AG10803 (cell line): ENCODE data around the gene FURIN.
"Not testable (repeated sequence)": the region's sequence is repeated elsewhere in the genome, so short reads cannot be mapped to it uniquely, and the experiment has no call there.

Experiments used
- DNase-seq: peaks from one replicate; pipeline ENCODE4 v3.0.0; 2010; ENCODE audit warnings: low read depth
- H3K4me3 ChIP-seq: 2 replicates; pipeline ENCODE4 v1.5.1; 2011; ENCODE audit warnings: mild to moderate bottlenecking, low read length, control low read depth
- CTCF ChIP-seq: conservative IDR thresholded peaks from 2 replicates; pipeline ENCODE4 v1.5.1; 2011; ENCODE audit warnings: mild to moderate bottlenecking, low read length, control low read depth, inconsistent platforms

FURIN gene

DNA sequence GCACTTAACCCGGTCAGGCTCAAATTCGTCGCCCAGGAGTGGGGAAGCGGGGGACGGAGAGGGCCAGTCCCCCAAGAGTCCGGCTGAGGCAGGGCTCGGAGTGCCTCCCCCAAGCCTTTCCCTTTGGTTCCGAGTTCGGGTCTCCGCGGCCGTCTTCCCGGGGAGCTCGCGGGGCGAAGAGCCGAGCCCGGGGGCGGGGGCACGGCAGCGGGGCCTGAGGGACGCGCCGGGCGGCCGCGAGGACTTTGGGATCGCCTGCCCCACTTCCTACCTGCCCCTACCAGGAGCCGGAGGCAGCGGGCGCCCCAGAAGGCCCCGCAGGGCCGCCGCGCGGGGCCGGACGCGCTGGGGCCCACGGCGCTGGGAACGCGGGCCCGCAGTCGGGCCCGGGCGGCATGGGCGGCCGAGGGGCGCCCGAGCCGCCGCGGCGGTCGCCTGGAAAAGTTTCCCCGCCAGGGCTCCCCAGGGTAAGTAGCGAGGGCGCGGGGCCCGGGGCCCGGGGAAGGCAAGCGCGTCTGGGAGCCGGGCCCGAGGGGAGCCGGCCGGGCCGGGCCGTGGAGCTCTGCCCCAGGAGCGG, 2.8 kb downstream of the FURIN start:
- H3K4me3 ChIP-seq, result peak overlapping the region; percentile 78
- TF ChIP-seq CTCF, result no peak
- peak; percentile 35 for DNase-seq

DNA sequence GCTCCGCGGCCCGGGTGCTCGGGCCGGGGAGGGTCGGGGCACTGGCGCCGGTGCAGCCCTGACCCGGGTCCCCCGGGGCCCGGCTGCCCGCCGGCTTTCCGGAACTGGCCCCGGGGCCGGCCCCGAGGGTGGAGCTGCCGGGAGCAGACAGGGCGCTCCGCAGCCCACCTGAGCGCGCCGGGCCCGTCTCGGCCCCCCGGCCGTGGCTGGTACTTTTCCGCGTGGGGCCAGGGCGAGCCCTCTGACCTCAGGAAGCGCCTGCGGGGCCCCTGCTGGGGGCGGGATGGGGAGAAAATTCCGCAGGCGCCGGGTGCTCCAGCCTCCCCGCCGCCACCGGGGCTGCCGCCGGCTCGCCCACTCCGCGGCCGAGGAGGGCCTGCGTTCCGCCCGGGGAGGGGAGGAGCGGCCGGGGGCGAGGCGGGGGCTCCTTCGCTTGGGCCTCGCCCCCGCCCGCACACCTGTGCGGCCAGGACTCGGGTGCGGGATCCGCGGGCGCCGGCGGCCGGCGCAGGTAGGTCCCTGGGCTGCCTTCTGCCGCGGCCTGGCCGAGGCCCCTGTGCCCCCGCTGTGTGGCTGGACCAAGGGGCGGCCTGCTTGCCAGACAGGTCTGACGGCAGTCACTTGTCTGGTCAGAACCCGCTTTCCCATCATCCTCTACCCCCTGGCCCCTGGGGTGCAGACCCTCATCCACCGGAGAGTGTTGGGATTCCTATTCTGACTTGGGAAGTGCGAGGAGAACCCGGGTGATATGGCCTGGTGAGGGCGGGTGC, 3.5 kb downstream of the FURIN start:
- TF ChIP-seq CTCF, result no peak
- no peak for DNase-seq
- peak overlapping the region; percentile 78 for H3K4me3 ChIP-seq

DNA sequence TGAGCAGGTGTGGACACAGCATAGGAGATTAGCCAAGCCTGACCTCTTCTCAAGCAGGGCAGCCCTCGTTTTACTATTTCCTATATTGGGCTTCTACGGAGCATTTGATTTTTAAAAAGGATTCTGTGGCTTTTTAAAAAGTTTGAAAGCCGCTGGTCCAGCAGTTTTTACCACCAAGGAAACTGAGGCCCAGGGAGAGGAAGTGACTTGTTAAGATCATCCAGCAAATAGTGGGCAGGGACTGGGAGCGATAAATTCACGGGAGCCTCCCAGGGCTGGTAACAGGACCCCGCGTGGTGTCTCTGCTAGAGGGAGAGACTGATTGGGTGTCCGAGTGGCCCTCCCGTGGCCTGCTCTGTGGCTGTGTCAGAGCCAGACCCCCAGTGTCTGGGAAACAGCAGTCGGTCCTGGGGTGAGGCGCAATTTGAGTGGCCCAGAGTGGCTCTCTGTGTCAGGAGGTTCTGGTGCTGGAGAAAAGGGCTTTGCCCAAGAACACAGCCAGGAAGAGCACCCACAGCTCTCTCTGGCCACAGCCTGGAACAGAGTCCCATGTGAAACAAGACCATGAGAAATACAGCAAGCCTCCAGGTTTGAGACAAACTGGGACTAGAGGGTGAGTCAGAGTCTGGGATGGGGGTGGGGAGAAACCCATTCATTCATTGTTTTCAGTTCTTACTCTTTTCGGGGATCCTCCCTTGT, 4.2 kb downstream of the FURIN start:
- peak; percentile 71 for DNase-seq
- H3K4me3 ChIP-seq, result peak overlapping the region; percentile 78
- no peak for TF ChIP-seq CTCF

- no peak for TF ChIP-seq CTCF
- peak overlapping the region; percentile 78 for H3K4me3 ChIP-seq
- DNase-seq, result no peak
Measured at GRCh38 chr15:90873488-90873997, 5.2 kb downstream of the FURIN start.

DNA sequence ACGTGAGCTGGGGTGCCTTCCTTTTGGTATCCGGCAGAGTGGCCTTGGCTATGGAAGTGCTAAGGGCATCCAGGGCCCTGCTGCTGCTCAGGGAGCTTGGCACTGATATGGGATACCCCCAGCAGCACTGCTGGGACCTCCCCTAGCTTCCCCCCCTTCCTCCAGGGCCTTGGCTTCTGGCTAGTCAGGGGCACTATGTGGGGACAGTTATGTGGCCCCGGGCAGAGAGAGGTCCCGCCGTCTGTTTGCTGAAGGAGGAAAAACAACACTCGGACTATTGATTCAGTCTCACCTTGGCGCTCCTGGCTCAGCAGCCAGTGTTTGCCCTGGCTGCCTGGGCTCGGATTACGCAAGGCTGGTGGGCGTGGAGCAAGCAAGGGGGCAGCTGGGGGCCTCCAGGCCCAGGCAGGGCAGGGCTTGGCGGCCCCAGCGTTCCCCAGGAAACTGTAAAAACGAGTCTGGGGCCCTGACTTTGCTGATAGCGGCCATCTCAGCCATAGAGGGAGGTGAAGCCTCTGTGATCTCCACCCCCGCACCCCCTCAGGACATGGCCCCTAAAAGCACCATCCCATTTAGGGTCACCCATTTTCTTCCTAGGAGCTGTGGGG, 5.7 kb downstream of the FURIN start:
- no peak for TF ChIP-seq CTCF
- H3K4me3 ChIP-seq, result no peak overlapping the region
- DNase-seq, result no peak

DNA sequence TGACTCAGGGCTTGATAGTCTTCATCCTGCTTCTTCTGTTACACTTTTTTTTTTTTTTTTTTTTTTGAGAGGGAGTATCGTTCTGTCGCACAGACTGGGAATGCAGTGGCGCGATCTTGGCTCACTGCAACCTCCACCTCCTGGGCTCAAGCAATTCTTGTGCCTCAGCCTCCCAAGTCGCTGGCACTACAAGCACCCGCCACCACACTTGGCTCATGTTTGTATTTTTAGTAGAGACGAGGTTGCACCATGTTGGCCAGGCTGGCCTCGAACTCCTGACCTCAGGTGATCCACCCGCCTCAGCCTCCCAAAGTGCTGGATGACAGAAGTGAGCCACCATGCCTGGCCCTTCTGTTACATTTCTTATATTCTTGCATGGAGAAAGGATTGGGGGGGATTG, 6.6 kb downstream of the FURIN start:
- H3K4me3 ChIP-seq, DNase-seq: not testable (repeated sequence)

- DNase-seq, result no peak
- TF ChIP-seq CTCF, result no peak
- no peak overlapping the region for H3K4me3 ChIP-seq
Measured at GRCh38 chr15:90875549-90875981, 7.2 kb downstream of the FURIN start.
